ENCODE results near the gene NUBP1.

DNA sequence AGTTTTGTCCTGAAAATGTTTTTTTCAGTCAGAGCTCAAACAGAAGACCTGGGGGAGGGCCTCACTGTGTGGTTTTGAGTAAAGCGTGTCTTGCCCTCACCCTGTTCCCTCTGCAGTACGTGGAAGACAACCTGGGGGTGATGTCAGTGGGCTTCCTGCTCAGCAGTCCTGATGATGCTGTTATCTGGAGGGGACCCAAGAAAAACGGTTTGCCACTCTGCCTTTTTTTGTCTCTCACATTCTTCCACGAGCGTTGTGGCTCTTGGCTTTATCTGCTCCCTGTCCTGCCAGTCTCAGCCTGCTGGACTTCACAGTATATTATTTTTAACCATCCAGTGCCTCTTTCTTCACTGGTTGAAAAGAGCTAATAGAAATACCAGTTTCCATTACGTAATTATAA lies 12.9 kb downstream of the NUBP1 start:
- no peak for TF ChIP-seq CTCF (conservative IDR thresholded peaks at IDR 0.05; ENCODE audit: low read depth, low read length)
- no peak for TF ChIP-seq EZH2 (IDR thresholded peaks at IDR 0.05; ENCODE audit: low read length, unreplicated experiment)

Measured in PC-3 (cell line).